Ishikawa (cell line): ENCODE measurements around the gene P2RX4.

Source experiments
- CEBPB ChIP-seq: IDR thresholded peaks from 2 replicates; pipeline ENCODE4 v1.6.1; 2012
- RAD21 ChIP-seq: IDR thresholded peaks from 2 replicates; pipeline ENCODE4 v1.6.1; 2012; ENCODE audit warnings: low read depth
- TAF1 ChIP-seq: IDR thresholded peaks from 2 replicates; pipeline ENCODE4 v1.6.1; 2012; ENCODE audit warnings: low read depth, mild to moderate bottlenecking
- TCF12 ChIP-seq: IDR thresholded peaks from 2 replicates; pipeline ENCODE4 v1.6.1; 2012; ENCODE audit warnings: low read depth
- YY1 ChIP-seq: IDR thresholded peaks from 2 replicates; pipeline ENCODE4 v1.6.1; 2012; ENCODE audit warnings: low read depth
- ZBTB7A ChIP-seq: IDR thresholded peaks from 2 replicates; pipeline ENCODE4 v1.6.1; 2012; ENCODE audit warnings: low read depth
- TF ChIP-seq, protein P1 (sequence below): IDR thresholded peaks from 2 replicates; pipeline ENCODE4 v1.6.1; 2012

DNA sequence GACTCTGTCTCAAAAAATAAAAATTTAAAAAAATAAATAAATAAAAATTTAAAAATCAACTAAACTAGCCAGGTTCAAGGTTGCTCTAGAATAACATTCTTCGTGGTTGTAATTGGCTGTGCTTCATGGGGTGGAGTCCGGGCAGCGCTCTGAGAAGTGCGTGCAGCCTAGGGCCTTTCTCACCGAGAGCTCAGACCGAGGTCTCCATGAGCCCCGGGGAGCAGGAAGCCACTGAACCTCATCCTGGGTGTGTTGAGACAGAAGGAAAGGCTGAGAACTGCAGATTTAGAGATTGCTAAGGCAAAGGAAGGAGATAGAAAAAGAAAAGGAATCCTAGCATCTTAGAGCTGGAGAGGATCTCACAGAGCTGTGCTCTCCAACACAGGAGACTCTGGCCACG lies 14.7 kb downstream of the P2RX4 start:
- TF ChIP-seq RAD21: no peak
- TF ChIP-seq, protein P1, sequence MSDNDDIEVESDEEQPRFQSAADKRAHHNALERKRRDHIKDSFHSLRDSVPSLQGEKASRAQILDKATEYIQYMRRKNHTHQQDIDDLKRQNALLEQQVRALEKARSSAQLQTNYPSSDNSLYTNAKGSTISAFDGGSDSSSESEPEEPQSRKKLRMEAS: no peak
- TF ChIP-seq TCF12: no peak
- no peak for TF ChIP-seq YY1
- no peak for TF ChIP-seq ZBTB7A
- no peak for TF ChIP-seq CEBPB
- TF ChIP-seq TAF1: no peak
